Uterus (tissue), 4 donors: ENCODE results near the gene GALNT9. TPM values are rescaled to one million over a fixed set of nuclear protein-coding genes. Genes with fewer than 3 reads are reported as not detected.

ENCODE experiments used
- DNase-seq, 2 donors: peaks; one replicate each; pipeline ENCODE4 v3.0.0-alpha.2; 2019 to 2020
- H3K27ac ChIP-seq, 2 donors: fragments of 200-600 bp; sonication (generic); 1 replicate in 1 of 2; 2 replicates in 1 of 2; pipeline ENCODE4 v1.5.1; 2016 to 2018
- H3K27me3 ChIP-seq, 2 donors: fragments of 200-600 bp; sonication (generic); one replicate each; pipeline ENCODE4 v1.5.1; 2018 to 2019; ENCODE audit warnings: control low read depth in 1 of 2
- H3K36me3 ChIP-seq, 2 donors: fragments of 200-600 bp; sonication (generic); one replicate each; pipeline ENCODE4 v1.5.1; 2019; ENCODE audit warnings: control low read depth in 1 of 2
- H3K4me1 ChIP-seq, 2 donors: fragments of 200-600 bp; sonication (generic); one replicate each; pipeline ENCODE4 v1.5.1; 2018 to 2019; ENCODE audit warnings: control low read depth in 1 of 2
- H3K4me3 ChIP-seq, 2 donors: fragments of 200-600 bp; sonication (generic); 1 replicate in 1 of 2; 2 replicates in 1 of 2; pipeline ENCODE4 v1.5.1; 2018 to 2019; ENCODE audit warnings: mild to moderate bottlenecking in 1 of 2
- H3K9me3 ChIP-seq, 2 donors: fragments of 200-600 bp; sonication (generic); one replicate each; pipeline ENCODE4 v1.5.1; 2019; ENCODE audit warnings: control low read depth in 1 of 2
- POLR2A ChIP-seq, 2 donors: fragments of 450-650 bp; IDR thresholded peaks; one replicate each; pipeline ENCODE4 v1.6.1; 2016; ENCODE audit warnings: antibody characterized with exemption in 2 of 2, mild to moderate bottlenecking in 1 of 2, moderate library complexity in 1 of 2
- intact Hi-C: fragments of 100-400 bp; cut with DNase I; formaldehyde crosslinking; loops from one replicate; pipeline ENCODE4 v1.15.1; 2023; ENCODE audit warnings: low total_unique reads
- total RNA-seq, 4 donors: library from RNA; depleted of rRNA in 3 of 4; stranded (reverse); fragments of >200 nt in 3 of 4; gene quantifications; one replicate each; pipeline versions ENCODE4 v1.1.0 to v1.2.4, GENCODE V29; 2014 to 2023
- TF ChIP-seq, protein P1 (sequence below), 4 experiments: fragments of 200-600 bp in 2 of 4; fragments of 450-650 bp in 2 of 4; sonication (generic) in 2 of 4; IDR thresholded peaks; one replicate each; pipeline ENCODE4 v1.5.1; 2016 to 2019; ENCODE audit warnings: antibody characterized with exemption in 4 of 4, mild to moderate bottlenecking in 2 of 4, moderate library complexity in 1 of 4
- donor health status: DM: yes; HTN: yes; CAD: no.

Gene GALNT9
- total RNA-seq, 4 donors from 2014 or later = 1.5 to 4.3 TPM; not detected in 2

GRCh38 chr12:132157733-132158409 lies 171.5 kb downstream of the GALNT9 start:
- TF ChIP-seq, protein P1, sequence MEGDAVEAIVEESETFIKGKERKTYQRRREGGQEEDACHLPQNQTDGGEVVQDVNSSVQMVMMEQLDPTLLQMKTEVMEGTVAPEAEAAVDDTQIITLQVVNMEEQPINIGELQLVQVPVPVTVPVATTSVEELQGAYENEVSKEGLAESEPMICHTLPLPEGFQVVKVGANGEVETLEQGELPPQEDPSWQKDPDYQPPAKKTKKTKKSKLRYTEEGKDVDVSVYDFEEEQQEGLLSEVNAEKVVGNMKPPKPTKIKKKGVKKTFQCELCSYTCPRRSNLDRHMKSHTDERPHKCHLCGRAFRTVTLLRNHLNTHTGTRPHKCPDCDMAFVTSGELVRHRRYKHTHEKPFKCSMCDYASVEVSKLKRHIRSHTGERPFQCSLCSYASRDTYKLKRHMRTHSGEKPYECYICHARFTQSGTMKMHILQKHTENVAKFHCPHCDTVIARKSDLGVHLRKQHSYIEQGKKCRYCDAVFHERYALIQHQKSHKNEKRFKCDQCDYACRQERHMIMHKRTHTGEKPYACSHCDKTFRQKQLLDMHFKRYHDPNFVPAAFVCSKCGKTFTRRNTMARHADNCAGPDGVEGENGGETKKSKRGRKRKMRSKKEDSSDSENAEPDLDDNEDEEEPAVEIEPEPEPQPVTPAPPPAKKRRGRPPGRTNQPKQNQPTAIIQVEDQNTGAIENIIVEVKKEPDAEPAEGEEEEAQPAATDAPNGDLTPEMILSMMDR (IDR thresholded peaks at IDR 0.05) = no peak
- no peak for TF ChIP-seq POLR2A (IDR thresholded peaks at IDR 0.05)
- intact Hi-C loops = no loop called here

GRCh38 chr12:132156573-132157325 lies 172.6 kb downstream of the GALNT9 start:
- no peak overlapping the region for H3K4me3 ChIP-seq
- no peaks in the 10 kb centered on the region for H3K36me3 ChIP-seq
- intact Hi-C loops = no loop called here
- H3K27ac ChIP-seq = no peak overlapping the region
- no peaks in the 10 kb centered on the region for H3K9me3 ChIP-seq
- no peak for TF ChIP-seq POLR2A (IDR thresholded peaks at IDR 0.05)
- TF ChIP-seq, protein P1 (IDR thresholded peaks at IDR 0.05) = no peak
- DNase-seq = no peak
- H3K4me1 ChIP-seq = peaks cover 0 to 9% of the 10 kb centered on the region in 2 donors
- no peaks in the 10 kb centered on the region for H3K27me3 ChIP-seq

More at GRCh38 chr12:132157733-132158409, 171.5 kb downstream of the GALNT9 start:
- no peak for DNase-seq
- Histone ChIP-seq H3K27ac (no peak overlapping the region), H3K9me3 (no peaks in the 10 kb centered on the region), H3K4me3 (no peak overlapping the region), H3K4me1 (peaks cover 0 to 9% of the 10 kb centered on the region in 2 donors), H3K36me3 (no peaks in the 10 kb centered on the region), H3K27me3 (no peaks in the 10 kb centered on the region)

DNA sequence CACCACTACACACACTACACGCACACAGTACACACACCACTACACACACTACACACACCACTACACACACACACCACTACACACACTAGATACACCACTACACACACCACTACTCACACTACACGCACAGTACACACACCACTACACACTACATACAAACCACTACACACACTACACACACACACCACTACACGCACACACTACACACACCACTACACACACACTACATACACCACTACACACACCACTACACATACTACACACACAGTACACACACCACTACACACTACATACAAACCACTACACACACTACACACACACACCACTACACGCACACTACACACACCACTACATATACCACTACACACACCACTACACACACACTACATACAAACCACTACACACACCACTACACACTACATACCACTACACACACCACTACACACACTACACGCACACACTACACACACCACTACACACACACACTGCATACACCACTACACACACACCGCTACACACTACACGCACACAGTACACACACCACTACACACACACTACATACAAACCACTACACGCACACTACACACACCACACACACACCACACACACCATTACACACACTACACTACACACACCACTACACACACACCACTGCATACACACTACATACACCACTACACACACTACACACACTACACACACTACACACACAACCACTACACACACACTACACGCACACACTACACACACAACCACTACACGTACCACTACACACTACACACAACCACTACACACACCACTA lies 173.4 kb downstream of the GALNT9 start:
- Histone ChIP-seq H3K9me3 (no peaks in the 10 kb centered on the region), H3K27me3 (no peaks in the 10 kb centered on the region), H3K4me1 (peaks cover 0 to 9% of the 10 kb centered on the region in 2 donors), H3K27ac (no peak overlapping the region), H3K4me3 (no peak overlapping the region), H3K36me3 (no peaks in the 10 kb centered on the region)
- DNase-seq = no peak
- intact Hi-C loops = no loop called here
- no peak for TF ChIP-seq POLR2A (IDR thresholded peaks at IDR 0.05)
- TF ChIP-seq, protein P1 (IDR thresholded peaks at IDR 0.05) = no peak

- no peaks in the 10 kb centered on the region for H3K27me3 ChIP-seq
- no peak for TF ChIP-seq POLR2A (IDR thresholded peaks at IDR 0.05)
- TF ChIP-seq, protein P1 (IDR thresholded peaks at IDR 0.05) = no peak
- peaks cover 0 to 9% of the 10 kb centered on the region in 2 donors for H3K4me1 ChIP-seq
- no peak for DNase-seq
- H3K36me3 ChIP-seq = no peaks in the 10 kb centered on the region
- no peak overlapping the region for H3K4me3 ChIP-seq
- no peaks in the 10 kb centered on the region for H3K9me3 ChIP-seq
- intact Hi-C loops = no loop called here
- no peak overlapping the region for H3K27ac ChIP-seq
These were observed 174.2 kb downstream of the GALNT9 start for GRCh38 chr12:132154941-132155770.
